PC-9 (cell line): ENCODE results near the gene NINL. TPM values are rescaled to one million over a fixed set of nuclear protein-coding genes. Genes with fewer than 3 reads are reported as not detected.

ENCODE experiments used
- BruUV-seq: library from RNA; stranded (reverse); fragments of 400-500 nt; replicated peaks from 2 replicates; lab custom pipeline; 2021; lab: Mats Ljungman, UMichigan
- CTCF ChIA-PET: fragments of 300-600 bp; sonication (Branson Sonifier 250); formaldehyde crosslinking; loops from one replicate; lab custom pipeline; 2022; ENCODE audit warnings: antibody characterized with exemption; lab: Charles Lee
- POLR2A ChIA-PET: fragments of 300-600 bp; sonication (Branson Sonifier 250); formaldehyde crosslinking; loops from one replicate; lab custom pipeline; 2022; ENCODE audit warnings: antibody characterized with exemption; ENCODE audit not compliant: unreplicated experiment; lab: Charles Lee
- DNase-seq, 2 experiments: peaks; one replicate each; pipeline versions ENCODE4 v3.0.0 to v3.0.0-alpha.2; 2015 to 2022; ENCODE audit warnings: mixed read lengths in 1 of 2
- H2AFZ ChIP-seq: fragments of 200-600 bp; sonication (generic); 2 replicates; pipeline ENCODE4 v1.8.1; 2017; ENCODE audit warnings: antibody characterized with exemption
- H3F3A ChIP-seq: fragments of 200-600 bp; sonication (generic); 2 replicates; pipeline ENCODE4 v1.8.1; 2017; ENCODE audit warnings: antibody characterized with exemption, mild to moderate bottlenecking, low read depth; ENCODE audit not compliant: insufficient read depth
- H3K27ac ChIP-seq: fragments of 200-600 bp; sonication (generic); 2 replicates; pipeline ENCODE4 v1.6.1; 2016; ENCODE audit warnings: mixed run types
- H3K27me3 ChIP-seq: fragments of 200-600 bp; sonication (generic); 2 replicates; pipeline ENCODE4 v1.6.1; 2016; ENCODE audit warnings: low read depth, mixed run types; ENCODE audit not compliant: insufficient read depth
- H3K36me3 ChIP-seq: fragments of 200-600 bp; sonication (generic); 2 replicates; pipeline ENCODE4 v1.6.1; 2016; ENCODE audit warnings: low read depth, mixed run types
- H3K4me1 ChIP-seq: fragments of 200-600 bp; sonication (generic); replicated peaks from 2 replicates; pipeline ENCODE4 v1.6.1; 2016; ENCODE audit warnings: mixed run types; ENCODE audit not compliant: insufficient read depth
- H3K4me2 ChIP-seq: fragments of 200-600 bp; sonication (generic); 2 replicates; pipeline ENCODE4 v1.6.1; 2017; ENCODE audit warnings: mixed run types
- H3K4me3 ChIP-seq: fragments of 200-600 bp; sonication (generic); 2 replicates; pipeline ENCODE4 v1.6.1; 2016; ENCODE audit warnings: mixed run types
- H3K79me2 ChIP-seq: fragments of 200-600 bp; sonication (generic); 2 replicates; pipeline ENCODE4 v1.6.1; 2017; ENCODE audit warnings: low read depth, mixed run types
- H3K9me2 ChIP-seq: fragments of 200-600 bp; sonication (generic); 2 replicates; pipeline ENCODE4 v1.8.1; 2017; ENCODE audit warnings: mild to moderate bottlenecking; ENCODE audit not compliant: insufficient read depth
- H3K9me3 ChIP-seq: fragments of 200-600 bp; sonication (generic); 2 replicates; pipeline ENCODE4 v1.8.1; 2016; ENCODE audit warnings: low read depth; ENCODE audit not compliant: insufficient read depth
- H4K20me1 ChIP-seq: fragments of 200-600 bp; sonication (generic); 2 replicates; pipeline ENCODE4 v1.8.1; 2017; ENCODE audit not compliant: insufficient read depth
- CTCF ChIP-seq: fragments of 200-600 bp; sonication (generic); conservative IDR thresholded peaks from 2 replicates; pipeline ENCODE4 v1.6.1; 2017; ENCODE audit warnings: mixed run types, antibody characterized with exemption, mild to moderate bottlenecking, moderate library complexity
- EZH2 ChIP-seq: fragments of 200-600 bp; sonication (generic); IDR thresholded peaks from 2 replicates; pipeline ENCODE4 v1.8.0; 2017; ENCODE audit warnings: antibody characterized with exemption, low read depth
- intact Hi-C: fragments of 100-400 bp; cut with micrococcal nuclease; formaldehyde crosslinking; loops from one replicate; pipeline ENCODE4 v1.10.0; 2022; ENCODE audit not compliant: unreplicated experiment
- total RNA-seq: library from RNA; stranded (reverse); gene quantifications from 2 replicates; pipeline ENCODE4 v1.2.3, GENCODE V29; 2021

Gene NINL
- total RNA-seq, 1 experiment from 2014 or later, result 19.6 TPM

DNA sequence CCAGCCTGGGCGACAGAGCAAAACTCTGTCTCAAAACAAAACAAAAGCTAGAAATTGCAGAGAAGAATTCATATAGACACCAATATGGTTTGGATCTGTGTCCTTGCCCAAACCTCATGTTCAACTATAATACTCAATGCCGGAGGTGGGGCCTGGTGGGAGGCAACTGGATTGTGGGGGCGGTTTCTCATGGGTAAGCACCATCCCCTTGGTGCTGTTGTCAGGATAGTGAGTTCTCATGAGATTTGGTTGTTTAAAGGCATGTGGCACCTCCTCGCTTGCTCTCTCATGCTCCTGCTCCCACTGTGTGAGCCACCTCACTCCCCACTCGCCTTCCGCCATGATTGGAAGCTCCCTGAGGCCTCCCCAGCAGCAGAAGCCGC, 15.2 kb downstream of the NINL start:
- Histone ChIP-seq H2AFZ (no peak overlapping the region), H3K27ac (no peak overlapping the region), H3K36me3 (no peaks in the 10 kb centered on the region), H3K27me3 (no peaks in the 10 kb centered on the region), H3K4me1 (no peaks in the 10 kb centered on the region), H3K4me3 (no peak overlapping the region), H3K9me2 (no peaks in the 10 kb centered on the region), H3F3A (no peaks in the 10 kb centered on the region), H4K20me1 (no peaks in the 10 kb centered on the region), H3K79me2 (no peaks in the 10 kb centered on the region), H3K9me3 (no peaks in the 10 kb centered on the region), H3K4me2 (no peak overlapping the region)
- BruUV-seq, result no TSS peak
- ChIA-PET CTCF (interaction anchor here (0.6 kb wide), 2 partner anchors 88 to 502 kb away, joined by 4 read pairs; no protein-coding TSS in a partner anchor), POLR2A (no interaction called here)
- TF ChIP-seq CTCF, result no peak
- no peak for TF ChIP-seq EZH2
- DNase-seq, result no peak
- intact Hi-C loops, result no loop called here

DNA sequence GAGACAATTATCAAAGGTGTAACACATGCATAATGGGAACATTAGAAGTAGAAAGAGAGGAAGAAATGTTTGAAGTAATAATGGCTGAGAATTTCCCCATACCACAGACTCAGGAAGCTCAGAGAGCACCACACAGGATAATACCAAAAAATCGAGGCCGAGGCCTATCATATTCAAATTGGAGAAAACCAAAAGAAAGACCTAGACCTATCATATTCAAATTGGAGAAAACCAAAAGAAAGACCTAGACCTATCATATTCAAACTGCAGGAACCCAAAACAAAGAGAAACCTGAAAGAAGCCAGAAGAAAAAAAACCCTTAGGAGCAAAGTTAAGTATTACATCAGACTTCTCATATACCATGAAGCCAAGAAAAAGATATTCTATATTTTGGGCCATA, 18.0 kb downstream of the NINL start:
- intact Hi-C loops, result no loop called here
- no peaks in the 10 kb centered on the region for H3K27me3 ChIP-seq
- no peaks in the 10 kb centered on the region for H4K20me1 ChIP-seq
- no peaks in the 10 kb centered on the region for H3K9me2 ChIP-seq
- BruUV-seq, result no TSS peak
- TF ChIP-seq CTCF (no peak), EZH2 (no peak)
- no peak overlapping the region for H3K27ac ChIP-seq
- ChIA-PET POLR2A (no interaction called here), CTCF (interaction anchor here (0.7 kb wide), 1 partner anchor 267 kb away, joined by 3 read pairs; no protein-coding TSS in a partner anchor)
- no peak overlapping the region for H2AFZ ChIP-seq
- no peak overlapping the region for H3K4me2 ChIP-seq
- H3K36me3 ChIP-seq, result no peaks in the 10 kb centered on the region
- H3K4me3 ChIP-seq, result no peak overlapping the region
- DNase-seq, result no peak
- H3K9me3 ChIP-seq, result no peaks in the 10 kb centered on the region
- no peaks in the 10 kb centered on the region for H3K4me1 ChIP-seq
- H3K79me2 ChIP-seq, result no peaks in the 10 kb centered on the region
- H3F3A ChIP-seq, result no peaks in the 10 kb centered on the region

DNA sequence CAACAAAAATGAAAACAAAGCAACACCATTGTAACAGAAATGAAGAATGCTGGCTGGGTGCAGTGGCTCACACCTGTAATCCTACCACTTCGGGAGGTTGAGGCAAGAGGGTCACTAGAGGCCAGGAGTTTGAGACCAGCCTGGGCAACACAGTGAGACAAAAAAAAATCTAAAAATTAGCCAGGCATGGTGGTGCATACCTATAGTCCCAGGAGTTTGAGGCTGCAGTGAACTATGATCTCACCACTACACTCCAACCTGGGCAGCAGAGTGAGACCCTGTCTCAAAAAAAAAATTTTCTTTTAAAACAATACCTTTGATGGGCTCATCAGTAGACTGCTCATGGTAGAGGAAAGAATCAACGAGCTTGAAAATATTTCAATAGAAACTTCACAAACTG, 18.5 kb downstream of the NINL start:
- Histone ChIP-seq H4K20me1 (no peaks in the 10 kb centered on the region), H3K4me2 (no peak overlapping the region), H3K4me3 (no peak overlapping the region), H3K4me1 (no peaks in the 10 kb centered on the region), H3K27ac (no peak overlapping the region), H2AFZ (no peak overlapping the region), H3K27me3 (no peaks in the 10 kb centered on the region), H3K79me2 (no peaks in the 10 kb centered on the region), H3K9me2 (no peaks in the 10 kb centered on the region), H3F3A (no peaks in the 10 kb centered on the region), H3K36me3 (no peaks in the 10 kb centered on the region), H3K9me3 (no peaks in the 10 kb centered on the region)
- POLR2A ChIA-PET, result no interaction called here
- DNase-seq, result no peak
- intact Hi-C loops, result no loop called here
- BruUV-seq, result no TSS peak
- no peak for TF ChIP-seq CTCF
- no peak for TF ChIP-seq EZH2
- CTCF ChIA-PET, result no interaction called here
